GM12891 (cell line): ENCODE results near the gene OR1L1.

Experiments
- POLR2A ChIP-seq: IDR thresholded peaks from 2 replicates; pipeline ENCODE4 v1.6.1; 2011; ENCODE audit warnings: low read depth, low read length, control low read depth
- POLR2AphosphoS5 ChIP-seq: IDR thresholded peaks from 2 replicates; pipeline ENCODE4 v1.6.1; 2011; ENCODE audit warnings: low read depth, low read length, control low read depth

DNA sequence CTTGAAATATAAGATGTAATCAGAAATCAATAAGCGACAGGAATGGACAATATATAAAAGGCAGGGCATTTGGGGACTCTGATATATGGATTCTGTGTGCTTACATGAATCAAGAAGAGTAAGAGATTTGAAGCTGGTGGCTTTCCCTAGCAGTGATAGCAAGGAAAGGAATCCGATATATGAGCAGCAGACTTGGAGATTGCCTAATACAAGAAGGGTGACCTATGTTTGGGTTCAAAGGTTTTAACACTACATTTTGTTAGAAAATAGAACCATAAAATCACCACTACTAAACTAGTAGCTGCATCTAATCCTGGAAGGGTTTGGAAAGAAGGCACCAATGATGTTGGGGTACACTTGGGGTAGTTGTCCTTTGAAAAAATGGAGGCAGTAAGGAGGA is 11.0 kb downstream of the OR1L1 start:
- TF ChIP-seq POLR2A (no peak), POLR2AphosphoS5 (no peak)
